IMR-90 (cell line): Measurements from ENCODE around the gene CNKSR3.

Experiments used
- BHLHE40 ChIP-seq: fragments of 150-350 bp; IDR thresholded peaks from 2 replicates; pipeline ENCODE4 v1.6.1; 2016; ENCODE audit warnings: mild to moderate bottlenecking, low read depth, low read length
- CEBPB ChIP-seq: IDR thresholded peaks from 2 replicates; pipeline ENCODE4 v1.6.1; 2012; ENCODE audit warnings: low read depth, low read length, improper control_type of control experiment
- CTCF ChIP-seq: conservative IDR thresholded peaks from 2 replicates; pipeline ENCODE4 v1.5.1; 2012; ENCODE audit warnings: mild to moderate bottlenecking, low read depth, low read length, improper control_type of control experiment
- ELK1 ChIP-seq: fragments of 150-350 bp; IDR thresholded peaks from 2 replicates; pipeline ENCODE4 v1.6.1; 2016; ENCODE audit warnings: low read depth, mild to moderate bottlenecking, low read length, moderate library complexity, borderline replicate concordance
- RAD21 ChIP-seq: IDR thresholded peaks from 2 replicates; pipeline ENCODE4 v1.6.1; 2012; ENCODE audit warnings: low read length, improper control_type of control experiment

- no peak for TF ChIP-seq CTCF
- TF ChIP-seq ELK1 = no peak
- no peak for TF ChIP-seq RAD21
- TF ChIP-seq CEBPB = no peak
- TF ChIP-seq BHLHE40 = no peak
Measured at GRCh38 chr6:154347981-154348380, 162.5 kb downstream of the CNKSR3 start.
